Measurements from ENCODE around the gene UHRF2. TPM values are rescaled to one million over a fixed set of nuclear protein-coding genes. Genes with fewer than 3 reads are reported as not detected.

Gene UHRF2
- total RNA-seq, 1 experiment from 2014 or later, result 40.6 TPM

GRCh38 chr9:6407778-6408177, 5.2 kb upstream of the UHRF2 start:
- ChIA-PET POLR2A (no interaction called here), RAD21 (ENCODE audit: low non-redundant PET in 1 of 2, low total read pairs in 2 of 2, uncharacterized antibody in 2 of 2, unreplicated experiment in 2 of 2) (no interaction called here), CTCF (no interaction called here)

DNA sequence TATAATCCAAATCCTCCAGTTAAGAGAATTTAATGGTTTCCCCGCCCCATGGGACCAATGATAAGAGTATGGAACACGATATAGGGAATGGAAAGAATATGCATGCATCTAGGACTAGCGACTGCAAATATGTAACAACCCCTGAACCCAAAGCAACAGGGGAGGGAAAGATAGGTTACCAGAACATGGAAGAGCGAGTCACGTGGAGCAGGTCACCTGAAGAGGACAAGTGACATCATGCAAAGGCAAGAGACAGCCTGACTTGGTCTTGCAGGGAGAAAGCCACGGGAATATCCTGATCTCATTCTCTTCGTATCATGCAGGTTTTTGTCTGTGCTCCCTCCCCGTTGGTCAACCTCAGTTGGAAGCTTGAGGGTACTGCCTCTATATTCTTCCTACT, 4.7 kb upstream of the UHRF2 start:
- intact Hi-C loops (cut with micrococcal nuclease), result no loop called here
- Histone ChIP-seq H3K9me2 (ENCODE audit: insufficient read depth) (no peaks in the 10 kb centered on the region), H3K79me2 (ENCODE audit: insufficient read depth, low read length) (peaks cover 1% of the 10 kb centered on the region), H3K4me2 (ENCODE audit: low read length) (no peak overlapping the region), H4K20me1 (ENCODE audit: insufficient read depth) (no peaks in the 10 kb centered on the region), H3K9ac (ENCODE audit: low read length) (no peak overlapping the region), H3K4me3 (replicated peaks in 1 of 2; ENCODE audit: low read depth in 1 of 2, low read length in 2 of 2) (no peak overlapping the region), H2AFZ (ENCODE audit: low read depth, low read length, poor library complexity, severe bottlenecking) (no peak overlapping the region), H3K4me1 (ENCODE audit: control insufficient read depth in 1 of 2, insufficient read depth in 2 of 2, low read length in 2 of 2) (peaks cover 4 to 7% of the 10 kb centered on the region in 2 experiments; a peak in 3 of 4 replicates), H3K27ac (ENCODE audit: low read depth, low read length) (no peak overlapping the region), H3K36me3 (ENCODE audit: control insufficient read depth in 1 of 2, insufficient read depth in 2 of 2, low read length in 2 of 2) (no peaks in the 10 kb centered on the region), H3K9me3 (ENCODE audit: control insufficient read depth in 1 of 2, insufficient read depth in 1 of 2, low read depth in 1 of 2, low read length in 2 of 2) (no peaks in the 10 kb centered on the region), H3K27me3 (ENCODE audit: insufficient read depth, low read length) (no peaks in the 10 kb centered on the region)
- POLR2A ChIA-PET, result no interaction called here
- CTCF ChIA-PET, result no interaction called here
- DNase-seq (ENCODE audit: low read depth, low spot score), result no peak
- RAD21 ChIA-PET (ENCODE audit: low non-redundant PET in 1 of 2, low total read pairs in 2 of 2, uncharacterized antibody in 2 of 2, unreplicated experiment in 2 of 2), result no interaction called here
- BruUV-seq (replicated peaks), result no TSS peak
- no peak for ATAC-seq
- TF ChIP-seq POLR2AphosphoS5 (IDR thresholded peaks at IDR 0.05; ENCODE audit: low read depth, low read length) (no peak), SIN3A (IDR thresholded peaks at IDR 0.05; ENCODE audit: low read depth) (no peak), CEBPB (IDR thresholded peaks at IDR 0.05; ENCODE audit: low read depth) (no peak), ELF1 (IDR thresholded peaks at IDR 0.05; ENCODE audit: borderline replicate concordance, low read depth) (no peak), SRF (IDR thresholded peaks at IDR 0.05; ENCODE audit: low read depth) (no peak), EZH2phosphoT487 (IDR thresholded peaks at IDR 0.05; ENCODE audit: borderline replicate concordance) (no peak), CBX3 (IDR thresholded peaks at IDR 0.05; ENCODE audit: low read depth) (no peak), ZBTB33 (IDR thresholded peaks at IDR 0.05; ENCODE audit: extremely low read depth, insufficient replicate concordance, low read length) (no peak), FOSL1 (IDR thresholded peaks at IDR 0.05; ENCODE audit: low read depth) (no peak)

More at GRCh38 chr9:6407778-6408177, 5.2 kb upstream of the UHRF2 start:
- Histone ChIP-seq H3K9me3 (ENCODE audit: control insufficient read depth in 1 of 2, insufficient read depth in 1 of 2, low read depth in 1 of 2, low read length in 2 of 2) (no peaks in the 10 kb centered on the region), H3K4me1 (ENCODE audit: control insufficient read depth in 1 of 2, insufficient read depth in 2 of 2, low read length in 2 of 2) (peaks cover 4 to 6% of the 10 kb centered on the region in 2 experiments; a peak in 3 of 4 replicates), H3K27ac (ENCODE audit: low read depth, low read length) (no peak overlapping the region), H2AFZ (ENCODE audit: low read depth, low read length, poor library complexity, severe bottlenecking) (no peak overlapping the region), H3K9me2 (ENCODE audit: insufficient read depth) (no peaks in the 10 kb centered on the region), H3K4me3 (replicated peaks in 1 of 2; ENCODE audit: low read depth in 1 of 2, low read length in 2 of 2) (no peak overlapping the region), H3K27me3 (ENCODE audit: insufficient read depth, low read length) (no peaks in the 10 kb centered on the region), H3K79me2 (ENCODE audit: insufficient read depth, low read length) (no peaks in the 10 kb centered on the region), H4K20me1 (ENCODE audit: insufficient read depth) (no peaks in the 10 kb centered on the region), H3K9ac (ENCODE audit: low read length) (no peak overlapping the region), H3K4me2 (ENCODE audit: low read length) (no peak overlapping the region), H3K36me3 (ENCODE audit: control insufficient read depth in 1 of 2, insufficient read depth in 2 of 2, low read length in 2 of 2) (no peaks in the 10 kb centered on the region)
- BruUV-seq (replicated peaks), result no TSS peak
- no peak for TF ChIP-seq YY1 (IDR thresholded peaks at IDR 0.05; ENCODE audit: extremely low read depth, insufficient replicate concordance, low read depth, low read length)
- TF ChIP-seq ZNF274 (IDR thresholded peaks at IDR 0.05; ENCODE audit: low read depth, low read length), result no peak
- TF ChIP-seq TCF7L2 (IDR thresholded peaks at IDR 0.05; ENCODE audit: borderline replicate concordance, extremely low read depth, insufficient read depth, insufficient read length), result no peak
- TF ChIP-seq CBX3 (IDR thresholded peaks at IDR 0.05; ENCODE audit: low read depth), result no peak
- intact Hi-C loops (cut with micrococcal nuclease), result no loop called here
- DNase-seq (ENCODE audit: low read depth, low spot score) (no peak), ATAC-seq (no peak)
